ENCODE measurements around the gene TMEM143. TPM values are rescaled to one million over a fixed set of nuclear protein-coding genes. Genes with fewer than 3 reads are reported as not detected.

TMEM143 gene
- total and polyA plus RNA-seq, 2 of the 8 experiments (the other 6 are each of a cell fraction or from before 2014, with no cell fraction given), result 14.2 to 19.1 TPM

DNA sequence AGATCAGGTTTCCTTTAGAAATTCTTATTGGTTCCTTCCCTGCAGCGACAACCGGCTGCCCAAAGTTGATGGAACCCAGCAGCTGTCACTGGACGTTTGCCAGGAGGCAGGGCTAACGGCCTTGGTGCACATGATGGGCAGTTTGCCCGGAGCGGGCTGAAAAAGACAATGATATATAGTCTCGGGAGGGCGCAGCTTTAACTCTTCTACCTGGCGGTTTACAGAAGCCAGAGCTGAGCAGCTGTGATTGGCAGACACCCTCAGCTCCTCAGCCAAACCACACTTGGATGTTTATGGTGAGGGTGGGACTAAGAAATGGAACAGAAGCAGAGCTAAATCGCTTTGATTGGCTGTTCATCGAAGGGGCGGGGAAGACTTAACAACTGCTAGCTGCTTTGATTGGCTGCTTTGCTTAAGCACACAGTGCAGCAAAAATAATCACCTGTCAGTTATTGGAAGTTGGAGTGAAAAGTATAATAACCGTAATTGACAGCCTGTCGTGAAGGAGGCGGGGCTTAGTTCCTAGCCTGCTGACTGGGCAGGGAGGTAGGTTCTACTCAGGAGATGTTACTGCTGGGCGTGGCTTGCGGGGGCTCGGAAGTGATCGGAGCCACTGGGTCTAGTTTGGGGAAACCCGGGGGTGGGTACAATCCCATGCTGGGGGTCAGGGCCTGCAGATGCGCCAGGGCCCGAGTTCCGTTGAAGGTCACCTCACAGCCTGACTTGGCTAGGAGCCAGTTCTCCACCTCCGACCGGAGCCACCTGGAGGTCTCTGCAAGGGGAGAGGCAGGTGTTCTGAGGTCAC is 30.9 kb downstream of the TMEM143 start (continued):
- no peak for TF ChIP-seq MAFK (IDR thresholded peaks at IDR 0.05; ENCODE audit: low read depth, low read length)
- 0 out of 2 replicates have a peak, but pooled peaks have one; percentile 41 for TF ChIP-seq CHD2 (IDR thresholded peaks at IDR 0.05; ENCODE audit: low read length)
- peak; percentile 88 for TF ChIP-seq SP1 (IDR thresholded peaks at IDR 0.05; ENCODE audit: low read depth, low read length)
- TF ChIP-seq KDM5A (IDR thresholded peaks at IDR 0.05; ENCODE audit: low read length), result no peak
- peak; percentile 17; the same call in 1 of the 2 replicates for TF ChIP-seq SP2 (IDR thresholded peaks at IDR 0.05; ENCODE audit: low read length)
- TF ChIP-seq, protein P1, sequence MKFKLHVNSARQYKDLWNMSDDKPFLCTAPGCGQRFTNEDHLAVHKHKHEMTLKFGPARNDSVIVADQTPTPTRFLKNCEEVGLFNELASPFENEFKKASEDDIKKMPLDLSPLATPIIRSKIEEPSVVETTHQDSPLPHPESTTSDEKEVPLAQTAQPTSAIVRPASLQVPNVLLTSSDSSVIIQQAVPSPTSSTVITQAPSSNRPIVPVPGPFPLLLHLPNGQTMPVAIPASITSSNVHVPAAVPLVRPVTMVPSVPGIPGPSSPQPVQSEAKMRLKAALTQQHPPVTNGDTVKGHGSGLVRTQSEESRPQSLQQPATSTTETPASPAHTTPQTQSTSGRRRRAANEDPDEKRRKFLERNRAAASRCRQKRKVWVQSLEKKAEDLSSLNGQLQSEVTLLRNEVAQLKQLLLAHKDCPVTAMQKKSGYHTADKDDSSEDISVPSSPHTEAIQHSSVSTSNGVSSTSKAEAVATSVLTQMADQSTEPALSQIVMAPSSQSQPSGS (IDR thresholded peaks at IDR 0.05; ENCODE audit: low read length), result no peak
- no peak for TF ChIP-seq EGR1 (IDR thresholded peaks at IDR 0.05; ENCODE audit: borderline replicate concordance, low read depth, low read length)
- TF ChIP-seq, protein P2, sequence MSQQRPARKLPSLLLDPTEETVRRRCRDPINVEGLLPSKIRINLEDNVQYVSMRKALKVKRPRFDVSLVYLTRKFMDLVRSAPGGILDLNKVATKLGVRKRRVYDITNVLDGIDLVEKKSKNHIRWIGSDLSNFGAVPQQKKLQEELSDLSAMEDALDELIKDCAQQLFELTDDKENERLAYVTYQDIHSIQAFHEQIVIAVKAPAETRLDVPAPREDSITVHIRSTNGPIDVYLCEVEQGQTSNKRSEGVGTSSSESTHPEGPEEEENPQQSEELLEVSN (IDR thresholded peaks at IDR 0.05), result no peak
- TF ChIP-seq TCF12 (IDR thresholded peaks at IDR 0.05; ENCODE audit: low read depth, low read length), result no peak
- TF ChIP-seq HDAC6 (IDR thresholded peaks at IDR 0.05; ENCODE audit: low read depth, low read length), result no peak
- TF ChIP-seq POLR2AphosphoS5 (IDR thresholded peaks at IDR 0.05; ENCODE audit: low read depth, low read length), result no peak; the same call in 1 of the 2 replicates
- no peak for TF ChIP-seq TBP (IDR thresholded peaks at IDR 0.05; ENCODE audit: low read depth, low read length)
- no peak for TF ChIP-seq JUN (IDR thresholded peaks at IDR 0.05; ENCODE audit: low read depth, low read length)
- no peak for TF ChIP-seq PHF8 (conservative IDR thresholded peaks at IDR 0.05; ENCODE audit: low read depth, low read length)
- TF ChIP-seq TEAD4 (IDR thresholded peaks at IDR 0.05; ENCODE audit: low read depth, low read length), result no peak
- TF ChIP-seq NANOG (IDR thresholded peaks at IDR 0.05; ENCODE audit: insufficient read depth, low read depth, low read length, poor library complexity, severe bottlenecking), result no peak
- no peak for TF ChIP-seq EP300 (IDR thresholded peaks at IDR 0.05; ENCODE audit: borderline replicate concordance in 1 of 2, low read depth in 2 of 2, low read length in 2 of 2)
- TF ChIP-seq NRF1 (IDR thresholded peaks at IDR 0.05; ENCODE audit: low read depth, low read length), result no peak
- peak; percentile 27 for TF ChIP-seq KDM4A (IDR thresholded peaks at IDR 0.05; ENCODE audit: low read depth, low read length, severe bottlenecking)
